Measurements from ENCODE around the gene SLC6A6.

DNA sequence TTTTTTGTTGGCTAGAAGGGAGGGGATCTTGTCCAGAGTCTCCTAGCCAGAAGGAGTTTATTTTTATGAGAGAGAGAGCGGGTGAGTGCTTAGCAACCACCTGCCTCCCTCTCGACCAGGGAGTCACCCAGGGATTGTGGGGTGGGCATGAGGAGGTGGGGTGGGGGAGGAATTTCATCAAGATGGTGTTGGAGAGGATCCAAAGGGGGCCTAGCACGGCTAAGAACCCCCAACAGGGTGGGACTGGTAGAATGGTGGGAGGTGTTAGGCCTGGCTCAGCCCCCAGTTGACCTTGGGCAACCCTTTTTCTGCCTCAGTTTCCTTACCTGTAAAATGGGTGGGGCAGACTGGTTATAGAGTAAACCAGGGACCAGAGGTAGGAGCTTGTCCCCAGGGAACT is 1.8 kb downstream of the SLC6A6 start:
- TF ChIP-seq, protein P1, sequence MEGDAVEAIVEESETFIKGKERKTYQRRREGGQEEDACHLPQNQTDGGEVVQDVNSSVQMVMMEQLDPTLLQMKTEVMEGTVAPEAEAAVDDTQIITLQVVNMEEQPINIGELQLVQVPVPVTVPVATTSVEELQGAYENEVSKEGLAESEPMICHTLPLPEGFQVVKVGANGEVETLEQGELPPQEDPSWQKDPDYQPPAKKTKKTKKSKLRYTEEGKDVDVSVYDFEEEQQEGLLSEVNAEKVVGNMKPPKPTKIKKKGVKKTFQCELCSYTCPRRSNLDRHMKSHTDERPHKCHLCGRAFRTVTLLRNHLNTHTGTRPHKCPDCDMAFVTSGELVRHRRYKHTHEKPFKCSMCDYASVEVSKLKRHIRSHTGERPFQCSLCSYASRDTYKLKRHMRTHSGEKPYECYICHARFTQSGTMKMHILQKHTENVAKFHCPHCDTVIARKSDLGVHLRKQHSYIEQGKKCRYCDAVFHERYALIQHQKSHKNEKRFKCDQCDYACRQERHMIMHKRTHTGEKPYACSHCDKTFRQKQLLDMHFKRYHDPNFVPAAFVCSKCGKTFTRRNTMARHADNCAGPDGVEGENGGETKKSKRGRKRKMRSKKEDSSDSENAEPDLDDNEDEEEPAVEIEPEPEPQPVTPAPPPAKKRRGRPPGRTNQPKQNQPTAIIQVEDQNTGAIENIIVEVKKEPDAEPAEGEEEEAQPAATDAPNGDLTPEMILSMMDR (conservative IDR thresholded peaks at IDR 0.05 in 1 of 2, IDR thresholded peaks at IDR 0.05 in 1 of 2; ENCODE audit: low read depth in 1 of 2, low read length in 2 of 2): no peak
- TF ChIP-seq EZH2 (IDR thresholded peaks at IDR 0.05; ENCODE audit: low read length, missing control alignments): no peak
